Germinal center (tissue), 1 donor: Measurements from ENCODE around the gene CXCL3.

ENCODE experiments used
- DNase-seq: peaks from one replicate; pipeline ENCODE4 v3.0.0; 2012; ENCODE audit warnings: mixed read lengths, low spot score

Gene CXCL3

GRCh38 chr4:74055498-74055897 lies 17.0 kb upstream of the CXCL3 start:
- no peak for DNase-seq

GRCh38 chr4:74055096-74055495 lies 16.6 kb upstream of the CXCL3 start:
- no peak for DNase-seq

GRCh38 chr4:74054483-74055047 lies 16.1 kb upstream of the CXCL3 start:
- no peak for DNase-seq

- DNase-seq = no peak
Measured at GRCh38 chr4:74047152-74047551, 8.7 kb upstream of the CXCL3 start.

GRCh38 chr4:74045772-74046171 lies 7.3 kb upstream of the CXCL3 start:
- DNase-seq = no peak

GRCh38 chr4:74045247-74045646 lies 6.8 kb upstream of the CXCL3 start:
- DNase-seq = no peak

GRCh38 chr4:74044677-74045076 lies 6.2 kb upstream of the CXCL3 start:
- DNase-seq = no peak

GRCh38 chr4:74042681-74043080 lies 4.2 kb upstream of the CXCL3 start:
- no peak for DNase-seq

- no peak for DNase-seq
Measured at GRCh38 chr4:74041418-74041817, 2.9 kb upstream of the CXCL3 start.

- DNase-seq = no peak
Measured at GRCh38 chr4:74039315-74039763, 850 bp upstream of the CXCL3 start.

- DNase-seq = no peak
Measured at GRCh38 chr4:74038086-74038424, 434 bp downstream of the CXCL3 start.

- DNase-seq = no peak
Measured at GRCh38 chr4:74037076-74037955, 1.2 kb downstream of the CXCL3 start.

- no peak for DNase-seq
Measured at GRCh38 chr4:74033739-74034138, 4.8 kb downstream of the CXCL3 start.

GRCh38 chr4:74032064-74032463 lies 6.4 kb downstream of the CXCL3 start:
- no peak for DNase-seq

- no peak for DNase-seq
Measured at GRCh38 chr4:74031576-74031975, 6.9 kb downstream of the CXCL3 start.

- no peak for DNase-seq
Measured at GRCh38 chr4:74030285-74030684, 8.2 kb downstream of the CXCL3 start.

GRCh38 chr4:74028504-74028903 lies 10.0 kb downstream of the CXCL3 start:
- no peak for DNase-seq

GRCh38 chr4:74023709-74024108 lies 14.8 kb downstream of the CXCL3 start:
- DNase-seq = no peak

GRCh38 chr4:74021601-74022000 lies 16.9 kb downstream of the CXCL3 start:
- DNase-seq = no peak

GRCh38 chr4:74018771-74019170 lies 19.7 kb downstream of the CXCL3 start:
- no peak for DNase-seq

GRCh38 chr4:74018116-74018515 lies 20.4 kb downstream of the CXCL3 start:
- DNase-seq = no peak

- no peak for DNase-seq
Measured at GRCh38 chr4:74016068-74016467, 22.4 kb downstream of the CXCL3 start.

GRCh38 chr4:74015126-74015780 lies 23.2 kb downstream of the CXCL3 start:
- DNase-seq = no peak
